Measurements from ENCODE around the gene CLEC18C.

DNA sequence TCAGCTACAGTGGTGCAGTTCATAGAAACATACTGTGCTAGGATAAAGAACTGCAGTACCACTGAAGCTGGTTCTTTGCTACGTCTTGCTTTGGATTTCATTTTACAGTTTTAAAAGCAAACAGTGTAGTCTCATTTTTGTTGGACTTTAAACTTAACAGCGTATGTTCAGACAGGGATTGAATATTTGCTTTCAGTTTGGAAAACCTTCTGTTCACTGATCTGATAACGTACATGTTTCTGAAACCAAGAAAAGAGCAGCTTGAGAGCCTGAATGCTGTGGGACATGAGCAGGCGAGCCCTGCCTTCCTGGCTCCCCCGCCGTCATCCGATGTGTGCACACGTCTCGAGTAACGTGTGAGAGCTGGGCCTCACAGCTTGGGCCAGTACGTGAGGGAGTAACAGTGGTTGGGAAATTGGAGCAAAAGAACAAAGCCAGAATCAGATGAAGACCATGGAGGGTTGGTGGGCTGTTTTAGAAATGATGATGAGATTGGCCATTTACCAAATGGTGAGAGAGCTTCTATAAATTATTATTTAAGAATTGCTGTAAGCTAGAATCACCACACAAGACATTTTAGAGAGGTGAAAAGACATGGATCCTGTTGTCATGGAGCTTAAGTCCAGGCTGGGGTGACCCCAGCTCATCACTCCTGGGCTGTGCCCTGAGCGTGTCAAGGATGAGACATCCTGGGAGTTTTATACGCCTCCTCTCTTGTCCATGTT is 20.8 kb upstream of the CLEC18C start:
- TF ChIP-seq, protein P1, sequence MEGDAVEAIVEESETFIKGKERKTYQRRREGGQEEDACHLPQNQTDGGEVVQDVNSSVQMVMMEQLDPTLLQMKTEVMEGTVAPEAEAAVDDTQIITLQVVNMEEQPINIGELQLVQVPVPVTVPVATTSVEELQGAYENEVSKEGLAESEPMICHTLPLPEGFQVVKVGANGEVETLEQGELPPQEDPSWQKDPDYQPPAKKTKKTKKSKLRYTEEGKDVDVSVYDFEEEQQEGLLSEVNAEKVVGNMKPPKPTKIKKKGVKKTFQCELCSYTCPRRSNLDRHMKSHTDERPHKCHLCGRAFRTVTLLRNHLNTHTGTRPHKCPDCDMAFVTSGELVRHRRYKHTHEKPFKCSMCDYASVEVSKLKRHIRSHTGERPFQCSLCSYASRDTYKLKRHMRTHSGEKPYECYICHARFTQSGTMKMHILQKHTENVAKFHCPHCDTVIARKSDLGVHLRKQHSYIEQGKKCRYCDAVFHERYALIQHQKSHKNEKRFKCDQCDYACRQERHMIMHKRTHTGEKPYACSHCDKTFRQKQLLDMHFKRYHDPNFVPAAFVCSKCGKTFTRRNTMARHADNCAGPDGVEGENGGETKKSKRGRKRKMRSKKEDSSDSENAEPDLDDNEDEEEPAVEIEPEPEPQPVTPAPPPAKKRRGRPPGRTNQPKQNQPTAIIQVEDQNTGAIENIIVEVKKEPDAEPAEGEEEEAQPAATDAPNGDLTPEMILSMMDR (conservative IDR thresholded peaks at IDR 0.05 in 1 of 2, IDR thresholded peaks at IDR 0.05 in 1 of 2; ENCODE audit: extremely low read depth in 1 of 2, insufficient read depth in 1 of 2, low read depth in 1 of 2, low read length in 2 of 2), result no peak
- no peak for TF ChIP-seq EZH2 (IDR thresholded peaks at IDR 0.05; ENCODE audit: borderline replicate concordance, low read length)

Data from mammary epithelial cell (primary cell).